ENCODE measurements around the gene TMEM52.

Gene TMEM52

GRCh38 chr1:1916851-1917251 is 2.2 kb downstream of the TMEM52 start:
- Histone ChIP-seq H3K27ac (ENCODE audit: low read depth, low read length) (no peak overlapping the region), H3K4me2 (ENCODE audit: low read length) (no peak overlapping the region), H2BK120ac (ENCODE audit: low read depth, low read length) (no peak overlapping the region), H4K8ac (ENCODE audit: low read depth, low read length) (no peak overlapping the region), H3K27me3 (ENCODE audit: insufficient read depth, low read length, poor library complexity) (no peaks in the 10 kb centered on the region), H2AK5ac (ENCODE audit: low read length) (no peak overlapping the region), H3K18ac (ENCODE audit: low read length) (no peak overlapping the region), H2BK5ac (ENCODE audit: low read length) (no peak overlapping the region), H3K23ac (ENCODE audit: low read length) (no peak overlapping the region), H3K4me3 (ENCODE audit: low read length) (no peak overlapping the region), H3K36me3 (ENCODE audit: control insufficient read depth, insufficient read depth, low read length) (no peaks in the 10 kb centered on the region), H3K79me2 (ENCODE audit: control insufficient read depth, insufficient read depth, low read length) (no peaks in the 10 kb centered on the region), H3K9ac (ENCODE audit: low read length) (no peak overlapping the region), H2BK15ac (replicated peaks; ENCODE audit: low read depth) (no peak overlapping the region), H3K4me1 (ENCODE audit: control insufficient read depth, low read depth, low read length) (peaks cover 7% of the 10 kb centered on the region), H3K56ac (ENCODE audit: low read length) (no peak overlapping the region), H4K5ac (ENCODE audit: low read length) (no peak overlapping the region), H3K4ac (ENCODE audit: low read depth, low read length) (no peak overlapping the region), H3K79me1 (ENCODE audit: low read length) (no peaks in the 10 kb centered on the region)
- WGBS (ENCODE audit: extremely low coverage, insufficient coverage, low lambda C conversion rate): no CpG with 5 or more reads among the region's 19 CpGs
- DNase-seq: no peak

DNA sequence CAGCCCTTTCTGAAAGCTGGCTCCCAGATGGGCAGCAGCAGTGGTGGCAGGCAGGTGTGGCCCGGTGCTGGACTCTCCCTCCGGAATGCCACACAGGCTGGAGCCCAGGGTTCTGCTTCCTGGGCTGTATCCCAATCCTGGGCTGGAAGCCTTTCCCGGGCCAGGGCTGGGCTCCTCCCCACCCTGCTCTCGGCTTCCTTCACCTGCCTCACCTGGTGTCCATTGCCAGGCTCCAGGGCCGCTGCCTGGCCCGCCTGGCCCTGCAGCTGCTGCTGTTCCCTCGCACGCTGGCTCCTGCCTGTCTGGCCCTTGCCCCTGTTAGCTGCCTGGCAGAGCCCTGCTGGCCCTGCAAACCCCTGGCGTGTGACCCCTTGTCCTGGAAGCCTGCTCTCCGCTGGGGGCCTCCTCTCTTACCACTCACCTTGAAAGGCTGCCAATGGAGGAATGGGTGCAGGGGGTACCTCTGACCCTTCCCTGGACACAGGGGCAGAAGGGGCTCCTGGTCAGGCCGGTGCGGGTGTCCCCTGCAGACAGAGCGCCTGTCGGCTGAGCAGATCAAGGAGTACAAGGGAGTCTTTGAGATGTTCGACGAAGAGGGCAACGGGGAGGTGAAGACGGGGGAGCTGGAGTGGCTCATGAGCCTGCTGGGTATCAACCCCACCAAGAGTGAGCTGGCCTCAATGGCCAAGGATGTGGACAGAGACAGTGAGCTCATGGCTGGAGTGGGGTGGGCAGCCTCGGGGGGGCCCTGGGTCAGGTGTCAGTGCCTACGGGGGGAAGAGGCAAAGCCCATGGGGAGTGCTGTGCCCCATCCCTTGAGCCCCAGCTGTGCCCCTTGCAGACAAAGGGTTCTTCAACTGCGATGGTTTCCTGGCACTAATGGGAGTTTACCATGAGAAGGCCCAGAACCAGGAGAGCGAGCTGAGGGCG is 2.9 kb downstream of the TMEM52 start:
- Histone ChIP-seq H3K27me3 (ENCODE audit: insufficient read depth, low read length, poor library complexity) (no peaks in the 10 kb centered on the region), H4K8ac (ENCODE audit: low read depth, low read length) (no peak overlapping the region), H3K4me1 (ENCODE audit: control insufficient read depth, low read depth, low read length) (peaks cover 7% of the 10 kb centered on the region), H3K18ac (ENCODE audit: low read length) (no peak overlapping the region), H3K27ac (ENCODE audit: low read depth, low read length) (no peak overlapping the region), H3K23ac (ENCODE audit: low read length) (no peak overlapping the region), H2BK5ac (ENCODE audit: low read length) (no peak overlapping the region), H3K9ac (ENCODE audit: low read length) (no peak overlapping the region), H3K4me2 (ENCODE audit: low read length) (no peak overlapping the region), H2AK5ac (ENCODE audit: low read length) (no peak overlapping the region), H3K79me1 (ENCODE audit: low read length) (no peaks in the 10 kb centered on the region), H3K4ac (ENCODE audit: low read depth, low read length) (no peak overlapping the region), H3K79me2 (ENCODE audit: control insufficient read depth, insufficient read depth, low read length) (no peaks in the 10 kb centered on the region), H3K36me3 (ENCODE audit: control insufficient read depth, insufficient read depth, low read length) (no peaks in the 10 kb centered on the region), H3K4me3 (ENCODE audit: low read length) (no peak overlapping the region), H2BK15ac (replicated peaks; ENCODE audit: low read depth) (no peak overlapping the region), H4K5ac (ENCODE audit: low read length) (no peak overlapping the region), H3K56ac (ENCODE audit: low read length) (no peak overlapping the region), H2BK120ac (ENCODE audit: low read depth, low read length) (no peak overlapping the region)
- DNase-seq: no peak
- no CpG with 5 or more reads among the region's 23 CpGs for WGBS (ENCODE audit: extremely low coverage, insufficient coverage, low lambda C conversion rate)

DNA sequence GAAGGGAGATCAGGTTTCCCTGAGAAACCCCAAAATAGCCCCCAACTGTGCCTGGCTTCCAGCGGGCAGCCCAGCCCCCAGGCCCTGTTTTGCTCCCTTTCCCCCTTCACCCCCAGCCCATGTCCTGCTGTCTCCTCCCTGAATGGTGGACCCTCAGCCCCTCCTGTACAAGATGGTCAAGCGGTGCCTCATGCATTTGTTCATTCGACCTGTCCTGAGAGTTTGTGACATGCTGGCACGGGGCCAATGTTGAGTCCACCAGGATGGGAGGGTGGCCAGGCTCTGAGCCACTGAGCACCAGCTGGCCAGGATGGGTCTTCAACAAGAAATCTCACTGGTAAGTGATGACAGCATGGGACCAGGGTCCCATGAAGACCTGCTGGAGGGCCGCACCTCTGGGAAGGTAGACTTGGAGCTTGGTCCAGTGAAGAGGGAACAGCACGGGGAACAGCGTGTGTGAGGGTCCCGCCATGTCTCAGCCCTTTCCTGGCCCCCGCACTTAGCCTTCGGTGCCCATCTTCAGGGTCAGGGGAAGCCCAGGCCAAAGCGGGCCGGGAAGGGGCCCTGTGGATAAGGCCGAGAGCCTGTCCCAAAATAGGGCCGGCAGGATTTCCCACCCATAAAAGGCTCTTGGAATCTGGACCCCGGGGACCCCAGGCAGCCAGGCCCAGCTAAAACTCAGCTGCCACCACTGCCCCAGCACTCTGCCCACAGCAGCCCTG is 3.9 kb downstream of the TMEM52 start, which contains the start of gene CALML6:
Gene CALML6, plus strand, starts transcription at position 290 of the 722 bp plus-strand sequence. Its CDS starts 21 bp downstream, at position 311.
- WGBS (ENCODE audit: extremely low coverage, insufficient coverage, low lambda C conversion rate): no CpG with 5 or more reads among the region's 15 CpGs

DNA sequence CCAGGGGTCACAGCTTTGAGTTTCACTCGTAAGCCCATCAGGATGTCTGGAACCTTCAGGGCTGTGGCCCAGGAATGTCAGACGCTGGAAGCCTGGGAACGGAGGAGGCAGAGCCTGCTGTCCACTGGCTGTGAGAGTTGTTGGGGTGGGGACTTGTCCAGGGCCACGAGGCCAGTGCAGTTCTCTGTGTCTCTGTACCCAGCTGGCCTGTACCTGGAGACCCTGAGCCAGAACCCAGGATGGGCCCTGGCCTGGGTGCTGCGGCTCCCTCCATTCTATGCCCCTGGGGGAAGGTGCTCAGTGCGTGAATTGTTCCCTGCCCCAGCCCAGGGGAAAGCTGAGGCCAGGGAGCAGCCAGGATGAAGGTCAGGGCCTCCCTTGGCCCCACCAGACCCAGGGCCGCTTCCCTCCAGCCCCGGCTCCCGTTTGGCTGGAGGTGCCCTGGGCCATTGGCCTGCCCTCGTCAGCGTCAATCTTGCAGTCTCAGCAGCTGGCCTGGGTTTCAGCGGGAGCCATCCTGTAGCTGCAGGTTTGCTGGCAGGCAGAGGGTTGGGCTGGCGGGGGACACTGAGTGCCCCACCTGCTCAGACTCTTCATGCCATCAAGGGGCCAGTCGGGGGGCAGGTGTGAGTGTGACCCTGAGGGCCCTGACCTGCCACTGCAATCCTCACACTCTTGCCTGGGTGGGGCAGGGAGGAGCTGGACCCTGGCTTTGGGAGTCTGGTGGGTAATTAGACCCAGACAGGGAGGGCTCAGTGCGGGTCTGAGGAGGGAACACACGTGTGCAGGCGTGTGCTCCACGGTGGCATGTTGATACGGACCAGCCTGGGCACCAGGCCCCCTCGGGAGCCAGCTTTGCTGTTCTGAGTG is 4.7 kb downstream of the TMEM52 start:
- Histone ChIP-seq H2AK5ac (ENCODE audit: low read length) (no peak overlapping the region), H2BK120ac (ENCODE audit: low read depth, low read length) (no peak overlapping the region), H3K27me3 (ENCODE audit: insufficient read depth, low read length, poor library complexity) (no peaks in the 10 kb centered on the region), H3K4me2 (ENCODE audit: low read length) (no peak overlapping the region), H4K5ac (ENCODE audit: low read length) (no peak overlapping the region), H3K56ac (ENCODE audit: low read length) (no peak overlapping the region), H2BK15ac (replicated peaks; ENCODE audit: low read depth) (no peak overlapping the region), H3K4me1 (ENCODE audit: control insufficient read depth, low read depth, low read length) (peaks cover 4% of the 10 kb centered on the region), H3K23ac (ENCODE audit: low read length) (no peak overlapping the region), H3K4me3 (ENCODE audit: low read length) (no peak overlapping the region), H3K27ac (ENCODE audit: low read depth, low read length) (no peak overlapping the region), H4K8ac (ENCODE audit: low read depth, low read length) (no peak overlapping the region), H3K79me2 (ENCODE audit: control insufficient read depth, insufficient read depth, low read length) (no peaks in the 10 kb centered on the region), H2BK5ac (ENCODE audit: low read length) (no peak overlapping the region), H3K18ac (ENCODE audit: low read length) (no peak overlapping the region), H3K36me3 (ENCODE audit: control insufficient read depth, insufficient read depth, low read length) (no peaks in the 10 kb centered on the region), H3K4ac (ENCODE audit: low read depth, low read length) (no peak overlapping the region), H3K79me1 (ENCODE audit: low read length) (no peaks in the 10 kb centered on the region), H3K9ac (ENCODE audit: low read length) (no peak overlapping the region)
- no CpG with 5 or more reads among the region's 20 CpGs for WGBS (ENCODE audit: extremely low coverage, insufficient coverage, low lambda C conversion rate)
- no peak for DNase-seq

More for the DNA sequence above, 3.9 kb downstream of the TMEM52 start, which contains the start of gene CALML6:
- H3K4me1 ChIP-seq (ENCODE audit: control insufficient read depth, low read depth, low read length): peaks cover 7% of the 10 kb centered on the region
- H3K79me1 ChIP-seq (ENCODE audit: low read length): no peaks in the 10 kb centered on the region
- H4K5ac ChIP-seq (ENCODE audit: low read length): no peak within 1 kb of the TSS
- H2BK5ac ChIP-seq (ENCODE audit: low read length): no peak within 1 kb of the TSS
- no peak within 1 kb of the TSS for H3K4me2 ChIP-seq (ENCODE audit: low read length)
- H3K23ac ChIP-seq (ENCODE audit: low read length): no peak within 1 kb of the TSS
- H3K56ac ChIP-seq (ENCODE audit: low read length): no peak within 1 kb of the TSS
- no peaks in the 10 kb centered on the region for H3K27me3 ChIP-seq (ENCODE audit: insufficient read depth, low read length, poor library complexity)
- H4K8ac ChIP-seq (ENCODE audit: low read depth, low read length): no peak within 1 kb of the TSS
- no peaks in the 10 kb centered on the region for H3K79me2 ChIP-seq (ENCODE audit: control insufficient read depth, insufficient read depth, low read length)
- no peak within 1 kb of the TSS for H2BK120ac ChIP-seq (ENCODE audit: low read depth, low read length)
- H3K9ac ChIP-seq (ENCODE audit: low read length): no peak within 1 kb of the TSS
- no peak within 1 kb of the TSS for H3K4me3 ChIP-seq (ENCODE audit: low read length)
- DNase-seq: no peak
- H2BK15ac ChIP-seq (replicated peaks; ENCODE audit: low read depth): no peak within 1 kb of the TSS
- no peak within 1 kb of the TSS for H2AK5ac ChIP-seq (ENCODE audit: low read length)
- H3K18ac ChIP-seq (ENCODE audit: low read length): no peak within 1 kb of the TSS
- no peaks in the 10 kb centered on the region for H3K36me3 ChIP-seq (ENCODE audit: control insufficient read depth, insufficient read depth, low read length)
- no peak within 1 kb of the TSS for H3K4ac ChIP-seq (ENCODE audit: low read depth, low read length)
- H3K27ac ChIP-seq (ENCODE audit: low read depth, low read length): no peak within 1 kb of the TSS

- Histone ChIP-seq H3K18ac (ENCODE audit: low read length) (no peak overlapping the region), H3K36me3 (ENCODE audit: control insufficient read depth, insufficient read depth, low read length) (no peaks in the 10 kb centered on the region), H2BK120ac (ENCODE audit: low read depth, low read length) (no peak overlapping the region), H3K27ac (ENCODE audit: low read depth, low read length) (no peak overlapping the region), H3K27me3 (ENCODE audit: insufficient read depth, low read length, poor library complexity) (no peaks in the 10 kb centered on the region), H2BK5ac (ENCODE audit: low read length) (no peak overlapping the region), H3K4me2 (ENCODE audit: low read length) (no peak overlapping the region), H3K56ac (ENCODE audit: low read length) (no peak overlapping the region), H3K4me1 (ENCODE audit: control insufficient read depth, low read depth, low read length) (no peaks in the 10 kb centered on the region), H2AK5ac (ENCODE audit: low read length) (no peak overlapping the region), H3K79me2 (ENCODE audit: control insufficient read depth, insufficient read depth, low read length) (no peaks in the 10 kb centered on the region), H4K8ac (ENCODE audit: low read depth, low read length) (no peak overlapping the region), H3K23ac (ENCODE audit: low read length) (no peak overlapping the region), H4K5ac (ENCODE audit: low read length) (no peak overlapping the region), H3K9ac (ENCODE audit: low read length) (no peak overlapping the region), H3K4ac (ENCODE audit: low read depth, low read length) (no peak overlapping the region), H2BK15ac (replicated peaks; ENCODE audit: low read depth) (no peak overlapping the region), H3K79me1 (ENCODE audit: low read length) (no peaks in the 10 kb centered on the region), H3K4me3 (ENCODE audit: low read length) (no peak overlapping the region)
- WGBS (ENCODE audit: extremely low coverage, insufficient coverage, low lambda C conversion rate): no CpG with 5 or more reads among the region's 13 CpGs
- no peak for DNase-seq
These were observed 7.6 kb downstream of the TMEM52 start for GRCh38 chr1:1911350-1912041.
